GM18519 (cell line): ENCODE measurements around the gene BCL2A1.
"Not testable (repeated sequence)": the region's sequence is repeated elsewhere in the genome, so short reads cannot be mapped to it uniquely, and the experiment has no call there.

ENCODE experiments used
- ATAC-seq: cut with Tn5 transposase; IDR thresholded peaks from one replicate; pipeline ENCODE4 v1.9.1; 2021; ENCODE audit warnings: mild to moderate bottlenecking, moderate library complexity; ENCODE audit not compliant: unreplicated experiment, low FRiP score

Gene BCL2A1

GRCh38 chr15:79970624-79971434 lies at the start of gene BCL2A1:
BCL2A1 (minus strand) TSS chr15:79971196; CDS start chr15:79971119, 77 bp downstream.
- ATAC-seq: peak; percentile 54

GRCh38 chr15:80020731-80021130 lies 49.7 kb upstream of the BCL2A1 start:
- no peak for ATAC-seq

GRCh38 chr15:80020149-80020548 lies 49.2 kb upstream of the BCL2A1 start:
- not testable (repeated sequence) for ATAC-seq

GRCh38 chr15:80019168-80019745 lies 48.3 kb upstream of the BCL2A1 start:
- no peak for ATAC-seq

GRCh38 chr15:80017139-80017538 lies 46.1 kb upstream of the BCL2A1 start:
- not testable (repeated sequence) for ATAC-seq

DNA sequence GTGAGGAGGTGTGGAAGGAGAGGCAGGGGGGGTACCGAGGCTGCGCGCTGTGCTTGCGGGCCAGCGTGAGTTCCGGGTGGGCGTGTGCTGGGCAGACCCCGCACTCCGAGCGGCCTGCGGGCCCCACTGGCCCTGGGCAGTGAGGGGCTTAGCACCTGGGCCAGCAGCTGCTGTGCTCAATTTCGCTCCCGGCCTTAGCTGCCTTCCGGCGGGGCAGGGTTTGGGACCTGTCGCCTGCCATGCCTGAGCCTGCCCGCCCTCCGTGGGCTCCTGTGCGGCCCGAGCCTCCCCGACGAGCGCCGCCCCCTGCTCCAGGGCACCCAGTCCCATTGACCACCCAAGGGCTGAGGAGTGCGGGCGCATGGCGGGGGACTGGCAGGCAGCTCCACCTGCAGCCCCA lies 45.5 kb upstream of the BCL2A1 start:
- not testable (repeated sequence) for ATAC-seq

DNA sequence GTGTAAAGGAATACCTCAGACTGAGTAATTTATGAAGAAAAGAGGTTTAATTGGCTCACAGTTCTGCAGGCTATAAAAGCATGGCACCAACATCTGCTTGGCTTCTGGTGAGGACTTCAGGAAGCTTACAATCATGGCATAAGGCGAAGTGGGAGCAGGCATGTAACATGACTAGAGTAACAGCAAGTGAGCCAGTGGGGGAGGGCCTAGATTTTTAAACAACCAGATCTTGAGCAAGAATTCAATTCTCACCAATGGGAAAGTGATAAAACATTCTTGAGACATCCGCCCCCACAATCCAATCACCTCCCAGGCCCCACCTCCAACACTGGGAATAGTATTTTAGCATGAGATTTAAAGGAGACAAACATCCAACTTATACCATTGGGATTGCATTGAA lies 44.2 kb upstream of the BCL2A1 start:
- ATAC-seq: no peak

DNA sequence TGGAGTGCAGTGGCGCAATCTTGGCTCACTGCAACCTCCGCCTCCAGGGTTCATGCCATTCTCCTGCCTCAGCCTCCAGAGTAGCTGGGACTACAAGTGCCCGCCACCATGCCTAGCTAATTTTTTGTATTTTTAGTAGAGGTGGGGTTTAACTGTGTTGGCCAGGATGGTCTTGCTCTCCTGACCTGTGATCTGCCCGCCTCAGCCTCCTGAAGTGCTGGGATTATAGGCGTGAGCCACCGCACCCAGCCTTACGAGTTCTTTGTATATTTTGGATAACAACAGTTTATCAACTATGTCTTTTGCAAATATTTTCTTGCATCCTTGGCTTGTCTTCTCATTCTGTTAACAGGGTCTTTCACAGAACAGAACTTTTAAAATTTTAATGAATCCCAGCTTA lies 43.2 kb upstream of the BCL2A1 start:
- not testable (repeated sequence) for ATAC-seq

GRCh38 chr15:80012060-80012726 lies 41.2 kb upstream of the BCL2A1 start:
- ATAC-seq: no peak

DNA sequence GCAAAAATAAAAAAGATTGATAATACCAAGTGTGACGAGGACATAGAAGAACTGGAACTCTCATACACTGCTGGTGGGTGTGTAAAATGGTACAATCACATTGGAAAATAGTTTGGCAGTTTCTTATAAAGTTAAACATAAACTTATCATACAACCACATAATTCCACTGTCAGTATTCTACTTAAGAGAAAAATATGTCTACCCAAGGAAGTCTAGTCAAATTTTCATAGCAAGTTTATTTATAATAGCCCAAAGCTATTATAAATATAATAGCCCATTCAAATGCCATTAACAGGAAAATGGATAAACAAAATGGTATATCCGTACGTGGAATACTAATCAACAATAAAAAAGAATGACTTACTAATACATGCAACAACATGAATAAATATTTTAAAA lies 40.6 kb upstream of the BCL2A1 start:
- no peak for ATAC-seq

DNA sequence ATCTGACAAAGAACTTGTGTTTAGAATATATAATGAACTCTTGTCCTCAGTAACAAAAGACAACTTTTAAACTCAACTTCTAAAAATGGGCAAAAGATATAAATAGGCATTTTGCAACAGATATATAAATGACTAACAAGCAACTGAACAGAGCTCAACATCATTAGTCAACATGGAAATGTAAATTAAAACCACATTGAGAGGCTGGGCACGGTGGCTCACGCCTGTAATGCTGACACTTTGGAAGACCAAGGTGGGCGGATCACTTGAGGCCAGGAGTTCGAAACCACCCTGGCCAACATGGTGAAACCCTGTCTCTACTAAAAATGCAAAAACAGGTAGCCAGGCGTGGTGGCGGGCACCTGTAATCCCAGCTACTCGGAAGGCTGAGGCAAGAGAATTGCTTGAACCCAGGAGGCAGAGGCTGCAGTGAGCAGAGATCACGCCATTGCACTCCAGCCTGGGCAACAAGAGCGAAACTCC lies 40.1 kb upstream of the BCL2A1 start:
- not testable (repeated sequence) for ATAC-seq

DNA sequence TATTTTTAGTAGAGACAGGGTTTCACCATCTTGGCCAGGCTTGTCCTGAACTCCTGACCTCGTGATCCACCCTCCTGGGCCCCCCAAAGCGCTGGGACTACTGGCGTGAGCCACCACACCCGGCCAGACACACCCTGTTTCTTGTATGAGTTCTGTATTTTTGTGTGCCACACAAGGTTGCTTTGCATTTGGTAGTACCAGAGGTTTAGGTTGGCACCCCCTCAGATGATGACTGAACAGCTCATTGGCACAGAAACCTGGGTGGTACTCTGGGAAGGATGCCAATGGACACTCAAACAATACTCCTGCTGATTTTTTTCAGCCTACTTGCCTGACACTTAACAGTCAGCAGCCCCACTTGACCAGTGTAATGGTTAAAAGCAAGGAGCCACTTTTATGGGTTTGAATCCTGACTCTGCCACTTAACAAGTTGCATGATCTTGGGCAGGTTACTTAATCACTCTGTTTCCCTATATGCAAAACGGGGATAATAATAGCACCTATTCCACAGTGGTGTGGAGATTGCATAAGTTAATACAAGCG lies 39.2 kb upstream of the BCL2A1 start:
- ATAC-seq: no peak

DNA sequence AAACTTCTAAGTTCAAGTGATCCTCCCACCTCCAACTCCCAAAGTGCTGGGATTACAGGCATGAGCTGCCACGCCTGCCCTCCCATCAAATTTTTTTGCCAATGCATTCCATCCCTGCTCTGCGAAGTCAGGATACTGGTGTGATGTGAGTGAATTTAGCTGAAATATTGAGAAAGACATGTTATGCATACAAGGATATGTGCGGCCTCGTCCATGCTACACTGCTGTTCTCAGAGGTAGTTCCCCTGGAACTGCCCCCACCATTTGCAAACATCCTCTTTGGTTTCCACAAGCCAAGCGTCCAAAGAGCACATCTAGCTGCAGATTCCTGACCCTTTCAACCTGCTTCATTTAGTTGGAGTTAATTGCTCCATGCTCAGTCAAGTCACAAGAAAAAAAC lies 36.5 kb upstream of the BCL2A1 start:
- no peak for ATAC-seq

GRCh38 chr15:80006946-80007345 lies 36.0 kb upstream of the BCL2A1 start:
- no peak for ATAC-seq

GRCh38 chr15:80003934-80004472 lies 33.0 kb upstream of the BCL2A1 start:
- no peak for ATAC-seq

DNA sequence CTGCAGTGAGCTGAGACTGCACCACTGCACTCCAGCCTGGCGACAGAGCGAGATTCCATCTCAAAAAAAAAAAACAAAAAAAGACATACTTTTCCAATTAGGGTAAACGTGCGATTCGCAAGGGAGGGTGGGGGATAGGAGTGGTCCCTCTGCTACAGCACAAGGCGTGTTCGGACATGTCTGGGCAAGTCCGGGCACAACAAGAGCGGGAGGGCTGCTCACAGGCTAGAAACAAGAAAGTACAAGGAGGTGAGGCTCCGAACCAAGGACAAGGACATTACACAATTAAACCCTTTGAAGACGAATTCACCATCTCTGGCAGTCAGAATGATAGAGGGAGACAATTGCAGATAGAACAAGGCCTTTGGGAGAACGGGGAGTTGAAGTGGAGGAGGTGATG lies 32.2 kb upstream of the BCL2A1 start:
- ATAC-seq: no peak

GRCh38 chr15:80002267-80002666 lies 31.3 kb upstream of the BCL2A1 start:
- no peak for ATAC-seq

DNA sequence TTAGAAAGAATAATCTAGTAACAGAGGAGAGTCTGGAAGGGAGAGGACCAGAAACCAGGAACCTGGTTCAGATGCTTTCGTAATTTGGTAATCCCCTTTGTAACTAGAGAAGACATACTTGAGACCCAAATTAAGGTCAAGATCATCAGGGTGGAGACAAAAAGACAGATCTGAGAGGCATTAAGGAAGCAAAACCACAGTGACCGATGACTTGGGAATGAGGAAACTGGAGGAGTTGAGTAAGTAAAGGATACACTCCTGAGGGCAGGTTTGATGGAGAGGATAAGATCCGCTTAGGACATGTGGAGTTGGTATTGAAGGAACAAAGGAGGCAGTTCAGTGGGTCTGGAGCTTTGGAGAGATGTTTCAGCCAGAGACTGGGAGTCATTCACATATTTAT lies 23.6 kb upstream of the BCL2A1 start:
- no peak for ATAC-seq

- ATAC-seq: no peak
These were observed 20.8 kb upstream of the BCL2A1 start for GRCh38 chr15:79991826-79992225.

GRCh38 chr15:79990997-79991334 lies 20.0 kb upstream of the BCL2A1 start:
- ATAC-seq: no peak
